ENCODE measurements around the gene CD177.
"Not testable (repeated sequence)": the region's sequence is repeated elsewhere in the genome, so short reads cannot be mapped to it uniquely, and the experiment has no call there.

Gene CD177

DNA sequence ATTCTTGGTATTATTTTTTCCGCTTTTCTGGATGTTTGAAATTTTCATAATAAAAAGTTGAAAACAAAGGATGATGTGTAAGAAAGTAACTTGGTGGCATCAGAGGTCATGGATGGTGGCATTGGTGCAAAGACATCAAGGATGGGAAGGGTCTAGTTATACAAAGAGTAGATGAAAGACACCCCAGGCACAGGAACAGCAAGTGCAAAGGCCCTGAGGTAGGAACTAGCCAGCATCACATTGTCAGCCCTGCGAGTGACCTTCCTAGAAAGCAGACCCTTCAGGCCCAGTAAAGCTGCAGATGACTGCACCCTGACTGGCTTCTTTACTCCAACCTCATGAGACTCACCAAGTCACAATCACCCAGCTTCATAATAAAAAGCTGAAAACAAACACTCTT, 17.0 kb upstream of the CD177 start:
- DNase-seq = not testable (repeated sequence)

DNA sequence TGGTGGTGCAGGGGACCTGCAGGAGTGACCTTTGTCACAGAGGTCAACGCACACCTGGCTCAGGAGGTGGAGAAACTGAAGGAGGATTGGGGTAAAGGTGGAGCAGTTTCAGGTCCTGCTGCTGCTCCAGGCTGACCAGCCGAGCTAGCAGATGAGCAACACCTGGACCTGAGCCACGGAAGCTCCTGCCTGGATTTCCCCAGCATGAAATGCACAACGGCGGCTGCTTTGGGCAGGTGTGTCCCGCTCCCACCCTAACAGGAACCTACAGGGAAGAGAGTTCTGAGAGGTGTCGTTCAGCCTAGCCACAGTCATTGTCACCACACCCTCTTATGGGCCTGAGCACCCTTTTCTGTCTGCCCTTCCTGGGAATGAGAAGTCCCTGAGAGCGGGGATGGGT, 15.7 kb upstream of the CD177 start:
- DNase-seq = peak; percentile 37

DNA sequence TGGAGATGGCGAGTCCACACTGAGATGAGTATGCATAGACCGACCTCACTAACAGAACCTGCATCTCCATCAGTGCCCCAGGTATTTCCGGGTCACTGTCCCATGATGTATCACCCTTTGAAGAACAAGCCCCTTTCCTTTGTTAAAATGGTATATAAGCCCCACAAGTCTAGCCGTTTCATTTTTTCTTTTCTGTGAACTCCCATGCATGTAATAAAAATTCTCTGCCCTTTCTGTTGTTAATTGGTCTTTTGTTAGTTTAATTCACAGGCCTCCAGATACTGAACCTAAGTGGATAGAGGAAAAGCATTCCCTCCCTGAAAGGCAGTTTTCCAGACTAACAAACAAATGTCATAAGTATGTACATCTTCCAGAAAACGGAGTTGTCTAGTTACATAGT, 15.0 kb upstream of the CD177 start:
- DNase-seq = no peak

DNA sequence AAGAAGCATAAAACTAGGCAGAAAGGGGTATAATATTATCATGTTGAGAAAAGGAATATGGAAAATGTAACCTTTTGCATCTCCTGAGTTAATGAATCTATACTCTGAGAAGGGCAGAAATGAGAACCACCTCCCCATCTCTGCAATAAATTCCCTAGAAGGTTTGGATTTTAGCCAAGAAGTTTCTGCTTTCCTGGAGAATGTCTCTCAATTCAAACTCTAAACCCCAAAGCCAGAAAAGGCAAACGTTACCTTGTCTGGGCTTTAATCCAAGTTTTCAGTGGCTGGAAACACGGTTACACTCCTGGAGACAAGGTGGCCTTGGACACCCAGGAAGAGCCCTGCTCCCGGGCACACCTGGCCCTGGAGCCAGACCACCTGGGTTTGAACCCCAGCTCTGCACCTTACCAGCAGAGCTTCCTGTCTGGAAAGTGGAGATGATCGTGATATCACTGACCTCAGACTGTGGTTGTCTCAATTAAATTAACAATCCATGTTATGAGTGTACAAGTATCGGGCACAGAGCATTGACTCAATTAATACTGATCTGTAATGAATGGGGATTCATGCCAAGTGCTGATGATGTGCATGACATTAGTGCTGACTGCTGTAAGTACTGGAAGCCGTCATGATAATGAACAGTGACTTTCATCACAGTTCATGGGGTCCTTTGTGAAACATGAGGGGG, 14.1 kb upstream of the CD177 start:
- not testable (repeated sequence) for DNase-seq

DNA sequence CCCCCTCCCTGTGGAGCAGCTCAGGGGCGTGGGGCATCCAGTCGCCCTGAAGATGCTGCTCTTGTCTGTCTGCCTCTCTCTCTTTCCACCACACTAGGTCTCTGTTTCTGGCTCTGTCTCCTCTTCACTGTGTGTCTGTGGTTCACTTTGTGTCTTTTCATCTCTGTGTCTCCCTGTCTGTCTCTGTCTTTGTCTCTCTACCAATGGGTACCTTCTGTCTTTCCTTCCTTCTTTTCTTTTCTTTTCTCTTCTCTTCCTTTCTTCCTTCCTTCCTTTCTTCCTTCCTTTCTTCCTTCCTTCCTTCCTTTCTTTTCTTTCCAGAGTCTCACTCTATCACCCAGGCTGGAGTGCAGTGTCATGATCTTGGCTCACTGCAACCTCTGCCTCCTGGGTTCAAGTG, 13.4 kb upstream of the CD177 start:
- not testable (repeated sequence) for DNase-seq

DNA sequence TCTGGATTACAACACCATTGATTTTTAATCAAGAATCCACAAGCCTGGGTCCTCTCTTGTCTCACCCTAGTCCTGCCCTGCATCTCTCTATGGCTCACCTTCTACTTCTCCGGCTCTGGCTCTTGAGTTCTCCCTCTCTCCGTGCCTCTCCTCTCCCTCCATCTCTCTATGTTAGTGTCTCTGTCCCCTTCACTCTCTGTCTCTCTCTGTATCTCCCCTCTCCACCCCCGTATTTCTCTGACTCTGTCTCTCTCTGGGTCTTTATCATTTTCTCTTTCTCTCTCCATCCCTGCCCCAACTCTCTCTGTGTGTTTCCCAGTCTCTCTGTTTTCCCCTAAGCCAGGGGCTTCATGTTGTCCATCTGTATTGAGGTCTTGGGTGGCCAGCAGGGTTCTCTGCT, 12.4 kb upstream of the CD177 start:
- DNase-seq = not testable (repeated sequence)

DNA sequence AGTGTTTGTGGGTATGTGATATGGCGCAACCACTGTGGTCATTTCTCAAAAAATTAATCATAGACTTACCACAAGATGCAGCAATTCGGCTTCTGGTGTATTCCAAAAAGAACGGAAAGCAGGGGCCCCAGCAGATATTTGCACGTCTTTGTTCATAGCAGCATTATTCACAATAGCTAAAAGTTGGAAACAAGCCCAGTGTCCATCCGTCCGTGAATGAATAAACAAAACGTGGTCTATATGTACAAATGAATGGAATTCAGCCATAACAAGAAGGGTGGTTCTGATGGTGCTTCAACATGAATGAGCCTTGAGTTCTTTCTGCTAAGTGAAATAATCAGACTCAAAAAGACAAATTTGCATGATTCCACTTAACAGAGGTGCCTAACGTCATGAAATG, 11.4 kb upstream of the CD177 start:
- peak; percentile 92 for DNase-seq

DNA sequence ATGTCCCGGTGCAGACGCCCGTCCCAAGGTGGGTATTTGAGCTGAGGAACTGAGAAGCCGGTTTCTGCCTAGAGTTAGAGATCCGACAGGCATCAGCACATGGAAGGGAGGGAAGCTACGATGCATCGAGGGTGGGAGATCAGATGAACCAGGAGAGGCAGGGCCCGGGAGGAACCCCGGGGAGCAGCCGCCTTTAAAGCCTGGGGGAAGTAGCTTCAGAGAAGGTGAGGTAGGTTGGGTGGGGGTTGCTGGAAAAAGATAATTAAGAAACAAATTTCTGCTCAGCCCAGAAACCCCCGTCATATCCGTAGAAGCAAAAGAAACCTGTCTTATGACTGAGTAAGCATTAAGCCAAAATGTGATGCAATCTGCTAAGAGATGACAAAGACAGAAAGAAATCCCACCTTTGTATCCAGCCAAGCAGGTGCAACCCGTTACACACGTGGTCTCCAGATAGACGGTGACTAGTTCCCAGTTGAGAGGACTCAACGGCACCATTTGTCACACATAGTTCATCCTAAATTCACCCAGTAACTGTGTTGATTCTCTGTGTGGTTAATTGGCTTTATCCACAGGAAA, 9.1 kb upstream of the CD177 start:
- DNase-seq = not testable (repeated sequence)

DNA sequence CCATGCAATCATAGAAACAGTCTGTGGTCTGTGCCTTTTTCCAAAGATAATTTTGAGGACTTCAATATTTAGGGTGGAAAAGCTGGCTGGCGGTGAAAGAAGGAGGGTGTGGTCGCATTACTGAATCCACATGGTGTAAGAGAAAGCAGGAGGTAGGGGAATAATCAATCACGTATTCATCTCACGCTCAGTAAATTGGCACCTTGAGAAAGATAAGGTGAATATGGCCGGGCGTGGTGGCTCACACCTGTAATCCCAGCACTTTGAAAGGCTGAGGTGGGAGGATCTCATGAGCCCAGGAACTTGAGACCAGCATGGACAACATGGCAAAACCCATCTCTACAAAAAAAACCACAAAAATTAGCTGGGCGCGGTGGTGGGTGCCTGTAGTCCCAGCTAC, 3.7 kb upstream of the CD177 start:
- DNase-seq = peak; percentile 66

DNA sequence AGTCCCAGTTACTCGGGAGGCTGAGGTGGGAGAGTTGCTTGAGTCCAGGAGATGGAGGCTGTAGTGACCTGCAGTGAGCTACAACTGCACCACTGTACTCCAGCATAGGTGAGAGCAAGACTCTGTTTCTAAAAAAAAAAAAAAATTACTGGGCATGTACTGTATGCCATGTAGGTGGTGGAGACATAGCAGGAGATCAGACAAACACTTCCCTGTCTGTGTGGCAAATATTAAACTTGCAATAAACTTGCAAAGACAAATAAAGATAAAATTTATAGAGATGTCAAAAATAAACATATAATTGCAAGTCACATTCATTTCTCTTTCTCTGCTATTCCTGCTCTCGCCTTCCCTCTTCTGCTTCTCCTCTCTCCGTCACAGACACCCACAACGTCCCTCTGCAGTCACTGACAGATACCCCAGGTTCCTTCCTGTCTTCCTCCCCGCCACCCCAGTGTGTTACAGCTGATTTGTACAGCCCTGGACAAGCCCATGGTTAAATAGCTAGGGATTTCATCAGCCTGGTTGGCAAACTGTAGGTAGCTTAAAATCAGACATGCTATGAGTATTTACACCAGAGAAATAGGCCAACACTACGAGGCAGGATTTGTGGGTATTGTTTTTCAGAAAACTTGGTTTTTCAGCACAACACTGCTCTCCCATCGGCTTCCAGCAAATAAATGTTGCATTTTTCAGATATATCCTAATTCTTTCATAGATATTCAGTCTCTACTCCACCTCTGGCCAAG, 1.3 kb upstream of the CD177 start:
- no peak for DNase-seq

DNA sequence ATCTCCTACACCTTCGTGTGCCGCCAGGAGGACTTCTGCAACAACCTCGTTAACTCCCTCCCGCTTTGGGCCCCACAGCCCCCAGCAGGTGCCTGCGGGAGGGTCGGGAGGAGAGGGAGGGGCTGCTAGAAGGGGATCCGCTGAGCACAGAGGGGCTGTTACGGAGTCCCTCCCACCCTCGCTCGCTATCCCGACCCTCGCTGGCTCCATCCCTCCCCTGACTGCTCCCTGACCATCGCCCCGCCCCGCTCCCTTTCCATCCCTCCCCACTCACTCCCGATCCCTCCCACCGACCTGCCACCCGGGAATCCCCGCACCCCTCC, 780 bp downstream of the CD177 start:
- peak; percentile 80 for DNase-seq

DNA sequence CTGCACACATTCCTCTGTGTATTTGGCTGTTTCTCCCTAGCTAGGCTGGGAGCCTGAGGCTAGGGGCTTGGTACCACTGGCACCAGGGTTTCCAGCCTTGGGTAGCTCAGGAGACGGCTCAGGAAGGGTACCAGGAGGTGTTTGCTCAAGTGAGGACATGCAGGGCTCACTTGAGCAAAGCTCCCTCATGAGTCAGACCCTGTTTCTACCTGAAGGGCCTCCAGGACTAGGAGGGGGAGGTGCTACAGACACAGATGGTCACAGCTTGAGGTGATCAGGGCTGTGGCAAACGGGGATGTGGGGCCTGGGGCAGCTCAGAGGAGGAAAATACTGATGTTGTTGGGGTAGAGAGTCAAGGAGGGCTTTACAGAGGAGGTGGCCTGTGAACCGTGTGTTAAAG, 3.3 kb downstream of the CD177 start:
- not testable (repeated sequence) for DNase-seq

DNA sequence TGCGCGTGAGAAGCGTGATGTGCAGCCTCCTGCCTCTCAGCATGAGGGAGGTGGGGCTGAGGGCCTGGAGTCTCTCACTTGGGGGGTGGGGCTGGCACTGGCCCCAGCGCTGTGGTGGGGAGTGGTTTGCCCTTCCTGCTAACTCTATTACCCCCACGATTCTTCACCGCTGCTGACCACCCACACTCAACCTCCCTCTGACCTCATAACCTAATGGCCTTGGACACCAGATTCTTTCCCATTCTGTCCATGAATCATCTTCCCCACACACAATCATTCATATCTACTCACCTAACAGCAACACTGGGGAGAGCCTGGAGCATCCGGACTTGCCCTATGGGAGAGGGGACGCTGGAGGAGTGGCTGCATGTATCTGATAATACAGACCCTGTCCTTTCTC, 8.7 kb downstream of the CD177 start:
- no peak for DNase-seq

DNA sequence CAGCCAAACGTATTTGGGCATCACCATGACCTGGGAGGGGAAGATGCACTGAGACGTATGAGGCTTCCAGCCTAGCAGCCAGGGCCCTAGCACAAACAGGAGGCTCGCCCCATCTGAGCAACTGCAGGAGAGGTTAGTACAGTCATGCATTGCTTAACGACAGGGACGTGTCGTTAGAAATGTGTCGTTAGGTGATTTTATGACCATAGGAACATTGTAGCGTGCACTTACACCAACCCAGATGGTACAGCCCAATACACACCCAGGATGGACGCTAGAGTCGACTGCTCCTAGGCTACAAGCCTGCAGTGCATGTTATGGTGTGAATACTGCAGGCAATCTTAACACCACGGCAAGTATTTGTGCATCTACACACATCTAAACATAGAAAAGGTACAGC, 9.3 kb downstream of the CD177 start:
- no peak for DNase-seq

DNA sequence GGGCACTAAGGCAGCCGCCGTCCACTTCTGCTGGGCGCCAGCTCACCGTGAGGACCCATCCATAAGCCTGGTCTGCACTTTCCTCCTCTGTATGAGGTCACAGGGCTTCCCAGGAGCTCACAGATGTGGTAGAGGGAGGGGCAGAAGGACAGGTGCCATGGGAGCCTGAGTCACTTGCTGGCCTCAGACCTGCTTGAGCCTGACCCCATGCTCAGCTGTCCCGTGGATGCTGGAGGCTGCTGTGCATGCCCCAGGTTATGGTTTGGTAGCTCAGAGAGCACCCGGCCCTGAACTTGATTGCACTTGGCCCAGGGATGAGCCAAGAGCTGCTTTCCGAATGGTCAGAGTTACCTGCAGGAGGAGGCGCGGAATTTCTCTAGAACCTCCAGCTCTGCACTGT, 12.2 kb downstream of the CD177 start:
- not testable (repeated sequence) for DNase-seq

DNA sequence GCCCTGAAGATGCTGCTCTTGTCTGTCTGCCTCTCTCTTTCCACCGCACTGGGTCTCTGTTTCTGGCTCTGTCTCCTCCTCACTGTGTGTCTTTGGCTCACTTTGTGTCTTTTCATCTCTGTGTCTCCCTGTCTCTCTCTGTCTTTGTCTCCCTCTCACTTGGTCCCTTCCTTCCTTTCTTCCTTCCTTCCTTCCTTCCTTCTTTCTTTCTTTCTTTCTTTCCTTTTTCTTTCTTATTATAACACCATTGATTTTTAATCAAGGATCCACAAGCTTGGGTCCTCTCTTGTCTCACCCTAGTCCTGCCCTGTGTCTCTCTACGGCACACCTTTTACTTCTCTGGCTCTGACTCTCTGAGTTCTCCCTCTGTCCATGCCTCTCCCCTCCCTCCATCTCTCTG, 14.3 kb downstream of the CD177 start:
- no peak for DNase-seq

DNA sequence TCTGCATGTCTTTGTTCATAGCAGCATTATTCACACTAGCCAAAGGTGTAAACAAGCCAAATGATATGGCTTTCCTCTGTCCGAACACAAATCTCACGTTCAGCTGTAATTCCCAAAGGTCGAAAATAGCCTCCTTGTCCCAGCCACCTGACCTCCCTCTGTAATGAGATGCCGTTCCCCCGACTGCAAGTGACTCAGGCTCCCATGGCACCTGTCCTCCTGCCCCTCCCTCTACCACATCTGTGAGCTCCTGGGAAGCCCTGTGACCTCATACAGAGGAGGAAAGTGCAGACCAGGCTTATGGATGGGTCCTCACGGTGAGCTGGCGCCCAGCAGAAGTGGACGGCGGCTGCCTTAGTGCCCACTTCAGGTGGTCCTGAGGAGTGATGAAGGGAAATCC, 15.4 kb downstream of the CD177 start:
- DNase-seq = peak; percentile 75

DNA sequence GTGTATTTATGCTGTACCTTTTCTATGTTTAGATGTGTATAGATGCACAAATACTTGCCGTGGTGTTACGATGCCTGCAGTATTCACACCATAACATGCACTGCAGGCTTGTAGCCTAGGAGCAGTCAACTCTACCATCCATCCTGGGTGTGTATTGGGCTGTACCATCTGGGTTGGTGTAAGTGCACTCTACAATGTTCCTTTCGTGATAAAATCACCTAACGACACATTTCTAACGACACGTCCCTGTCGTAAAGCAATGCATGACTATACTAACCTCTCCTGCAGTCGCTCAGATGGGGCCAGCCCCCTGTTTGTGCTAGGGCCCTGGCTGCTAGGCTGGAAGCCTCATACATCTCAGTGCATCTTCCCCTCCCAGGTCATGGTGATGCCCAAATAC, 18.4 kb downstream of the CD177 start:
- no peak for DNase-seq

DNA sequence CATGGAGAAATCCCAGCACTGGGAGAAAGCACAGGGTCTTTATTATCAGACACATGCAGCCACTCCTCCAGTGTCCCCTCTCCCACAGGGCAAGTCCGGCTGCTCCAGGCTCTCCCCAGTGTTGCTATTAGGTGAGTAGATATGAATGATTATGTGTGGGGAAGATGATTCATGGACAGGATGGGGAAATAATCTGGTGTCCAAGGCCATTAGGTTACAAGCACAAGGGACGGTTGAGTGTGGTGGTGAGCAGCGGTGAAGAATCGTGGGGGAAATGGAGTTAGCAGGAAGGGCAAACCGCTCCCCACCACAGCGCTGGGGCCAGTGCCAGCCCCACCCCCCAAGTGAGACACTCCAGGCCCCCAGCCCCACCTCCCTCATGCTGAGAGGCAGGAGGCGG, 19.0 kb downstream of the CD177 start:
- no peak for DNase-seq

DNA sequence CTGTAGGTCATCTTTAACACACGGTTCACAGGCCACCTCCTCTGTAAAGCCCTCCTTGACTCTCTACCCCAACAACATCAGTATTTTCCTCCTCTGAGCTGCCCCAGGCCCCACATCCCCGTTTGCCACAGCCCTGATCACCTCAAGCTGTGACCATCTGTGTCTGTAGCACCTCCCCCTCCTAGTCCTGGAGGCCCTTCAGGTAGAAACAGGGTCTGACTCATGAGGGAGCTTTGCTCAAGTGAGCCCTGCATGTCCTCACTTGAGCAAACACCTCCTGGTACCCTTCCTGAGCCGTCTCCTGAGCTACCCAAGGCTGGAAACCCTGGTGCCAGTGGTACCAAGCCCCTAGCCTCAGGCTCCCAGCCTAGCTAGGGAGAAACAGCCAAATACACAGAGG, 24.1 kb downstream of the CD177 start:
- not testable (repeated sequence) for DNase-seq

DNA sequence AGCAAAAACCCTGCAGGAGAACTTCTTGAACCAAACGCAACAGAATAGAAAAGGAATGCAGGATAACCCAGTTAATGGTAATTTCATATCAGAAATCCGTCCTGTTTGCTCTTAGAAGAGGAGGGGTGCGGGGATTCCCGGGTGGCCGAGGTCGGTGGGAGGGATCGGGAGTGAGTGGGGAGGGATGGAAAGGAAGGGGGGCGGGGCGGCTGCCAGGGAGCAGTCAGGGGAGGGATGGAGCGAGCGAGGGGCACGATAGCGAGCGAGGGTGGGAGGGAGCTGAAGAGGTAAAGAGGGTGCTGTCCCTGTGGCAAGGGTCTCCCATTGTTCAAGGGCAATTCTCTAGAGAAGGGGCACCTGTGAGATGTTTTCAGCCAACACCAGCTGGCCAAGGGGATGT, 26.5 kb downstream of the CD177 start:
- DNase-seq = no peak

DNA sequence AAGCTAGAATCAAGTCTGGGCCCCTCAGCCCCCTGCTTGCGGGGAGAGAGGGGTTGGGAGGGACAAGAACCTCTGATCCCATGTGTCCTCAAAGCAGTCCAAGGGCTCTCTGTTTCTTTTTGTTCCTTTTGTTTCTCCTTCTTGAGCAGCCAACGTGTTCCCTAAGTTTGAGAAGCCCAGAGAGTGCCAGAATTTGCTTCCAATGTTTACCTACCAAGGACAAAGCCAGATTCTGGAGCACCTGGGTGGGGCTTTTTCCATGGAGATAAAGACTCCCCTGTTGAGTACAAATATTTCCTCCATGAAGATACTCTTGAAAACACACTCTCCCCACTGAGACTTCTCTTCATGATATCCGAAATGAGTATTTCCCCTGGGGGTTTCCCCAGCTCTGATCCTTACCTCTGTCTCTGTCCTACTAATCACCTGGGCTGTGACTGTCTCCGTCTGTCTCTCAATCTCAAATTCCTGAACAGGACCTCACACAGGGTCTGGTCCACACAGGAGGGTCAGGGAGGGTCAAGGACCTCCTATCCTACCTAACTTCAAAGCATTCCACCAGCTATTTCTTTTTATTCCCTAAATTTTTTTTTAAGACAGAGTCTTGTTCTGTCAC, 27.4 kb downstream of the CD177 start:
- peak; percentile 59 for DNase-seq

DNA sequence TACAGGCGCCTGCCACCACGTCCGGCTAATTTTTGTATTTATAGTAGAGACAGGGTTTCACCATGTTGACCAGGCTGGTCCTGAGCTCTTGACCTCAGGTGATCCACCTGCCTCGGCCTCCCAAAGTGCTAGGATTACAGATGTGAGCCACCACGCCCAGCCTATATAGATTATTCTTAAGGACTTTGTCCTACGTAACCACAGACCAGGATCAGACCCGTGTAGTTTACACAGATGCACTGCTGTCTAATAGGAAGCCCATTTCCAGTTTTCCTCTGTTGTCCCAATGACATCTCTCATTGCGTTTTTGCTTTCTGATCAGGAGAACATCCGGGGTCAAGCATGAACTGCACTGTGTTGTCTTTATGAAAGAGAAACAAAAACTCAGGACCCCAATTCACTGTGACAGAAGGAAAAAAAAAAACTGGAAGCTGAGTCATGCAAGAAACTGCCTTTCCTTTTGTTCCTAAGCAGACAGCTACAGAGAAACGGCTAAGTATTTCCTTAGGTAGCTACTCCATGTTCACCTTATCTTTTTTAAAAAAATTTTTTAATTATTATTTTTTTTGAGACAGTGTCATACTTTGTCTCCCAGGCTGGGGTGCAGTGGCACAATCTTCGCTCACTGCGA, 29.2 kb downstream of the CD177 start:
- DNase-seq = not testable (repeated sequence)

DNA sequence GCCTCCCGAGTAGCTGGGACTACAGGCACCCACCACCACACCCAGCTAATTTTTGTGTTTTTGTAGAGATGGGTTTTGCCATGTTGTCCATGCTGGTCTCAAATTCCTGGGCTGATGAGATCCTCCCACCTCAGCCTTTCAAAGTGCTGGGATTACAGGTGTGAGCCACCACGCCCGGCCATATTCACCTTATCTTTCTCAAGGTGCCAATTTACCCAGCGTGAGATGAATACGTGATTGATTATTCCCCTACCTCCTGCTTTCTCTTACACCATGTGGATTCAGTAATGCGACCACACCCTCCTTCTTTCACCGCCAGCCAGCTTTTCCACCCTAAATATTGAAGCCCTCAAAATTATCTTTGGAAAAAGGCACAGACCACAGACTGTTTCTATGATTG, 29.8 kb downstream of the CD177 start:
- peak; percentile 85 for DNase-seq
